Measurements from ENCODE around the gene EVC2.

Gene EVC2

DNA sequence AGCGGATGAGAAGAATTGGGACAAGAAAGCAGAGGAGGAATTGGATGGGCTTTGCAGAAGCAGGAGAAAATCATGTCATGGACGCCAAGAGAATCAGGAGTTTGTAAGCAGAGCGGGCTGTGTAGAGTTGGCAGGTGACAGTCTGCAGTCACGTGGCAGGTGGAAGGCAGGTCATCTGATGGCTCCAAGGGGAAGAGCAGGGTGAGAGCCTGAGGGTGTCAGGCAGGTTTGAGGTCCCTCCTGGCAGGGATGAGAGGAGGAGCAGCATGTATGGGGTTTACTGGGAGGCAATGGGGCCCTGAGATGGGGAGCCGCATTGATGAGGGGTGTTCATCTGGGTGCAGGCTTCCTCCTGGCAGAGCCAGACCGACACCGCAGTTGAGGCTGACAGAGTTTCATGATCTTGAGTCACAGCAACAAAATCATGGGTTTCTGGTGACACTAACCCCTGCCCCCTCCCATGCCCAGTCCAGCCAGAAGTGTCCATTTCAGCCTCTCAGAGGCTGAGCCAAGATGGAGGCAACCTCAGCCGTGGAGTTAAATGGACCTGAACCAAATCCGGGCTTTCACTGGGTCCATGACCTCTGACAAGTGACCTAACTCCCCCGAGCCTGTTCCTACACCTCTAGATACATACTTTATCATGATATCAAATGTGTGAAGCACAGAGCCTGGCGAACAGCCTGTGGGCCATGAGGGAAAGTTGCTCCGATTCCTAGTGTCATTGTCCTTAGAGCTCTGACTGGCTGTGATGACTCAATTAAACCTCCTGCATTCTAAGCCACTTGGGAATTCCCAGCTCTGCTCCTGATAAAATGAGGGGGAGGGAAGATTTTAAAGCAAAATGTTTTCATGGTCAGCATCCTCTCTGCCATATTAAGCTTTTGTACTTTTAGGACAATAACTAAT is 38.7 kb upstream of the EVC2 start:
- in situ Hi-C loops (cut with MboI; ENCODE audit: low pct_unique_long_range_greater_than_20kb, low sequenced_read_pairs, unreplicated experiment): no loop called here
- TF ChIP-seq, protein P1, sequence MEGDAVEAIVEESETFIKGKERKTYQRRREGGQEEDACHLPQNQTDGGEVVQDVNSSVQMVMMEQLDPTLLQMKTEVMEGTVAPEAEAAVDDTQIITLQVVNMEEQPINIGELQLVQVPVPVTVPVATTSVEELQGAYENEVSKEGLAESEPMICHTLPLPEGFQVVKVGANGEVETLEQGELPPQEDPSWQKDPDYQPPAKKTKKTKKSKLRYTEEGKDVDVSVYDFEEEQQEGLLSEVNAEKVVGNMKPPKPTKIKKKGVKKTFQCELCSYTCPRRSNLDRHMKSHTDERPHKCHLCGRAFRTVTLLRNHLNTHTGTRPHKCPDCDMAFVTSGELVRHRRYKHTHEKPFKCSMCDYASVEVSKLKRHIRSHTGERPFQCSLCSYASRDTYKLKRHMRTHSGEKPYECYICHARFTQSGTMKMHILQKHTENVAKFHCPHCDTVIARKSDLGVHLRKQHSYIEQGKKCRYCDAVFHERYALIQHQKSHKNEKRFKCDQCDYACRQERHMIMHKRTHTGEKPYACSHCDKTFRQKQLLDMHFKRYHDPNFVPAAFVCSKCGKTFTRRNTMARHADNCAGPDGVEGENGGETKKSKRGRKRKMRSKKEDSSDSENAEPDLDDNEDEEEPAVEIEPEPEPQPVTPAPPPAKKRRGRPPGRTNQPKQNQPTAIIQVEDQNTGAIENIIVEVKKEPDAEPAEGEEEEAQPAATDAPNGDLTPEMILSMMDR (IDR thresholded peaks at IDR 0.05; ENCODE audit: extremely low read depth, insufficient read depth, missing control alignments): no peak
- DNase-seq (ENCODE audit: low spot score): no peak

DNA sequence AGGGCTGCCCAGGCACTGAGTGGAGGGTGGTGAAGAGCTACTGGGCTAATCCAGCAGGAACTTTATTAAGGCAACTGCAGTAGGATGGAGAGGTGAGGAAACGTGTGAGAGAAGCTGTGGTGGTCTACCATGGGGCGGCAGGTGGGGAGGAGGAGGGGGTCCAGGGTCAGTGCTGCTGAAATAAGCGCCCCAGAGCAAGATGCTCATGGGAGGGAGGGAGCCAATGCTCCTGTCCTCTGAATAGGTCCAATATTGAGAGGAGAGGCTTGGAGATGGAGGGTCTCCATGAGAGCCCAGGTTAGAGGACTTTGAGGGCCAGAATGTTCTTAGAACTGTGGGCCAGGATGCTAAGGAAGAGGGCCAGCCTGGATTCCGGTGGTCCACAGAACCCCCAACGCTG is 37.9 kb upstream of the EVC2 start:
- in situ Hi-C loops (cut with MboI; ENCODE audit: low pct_unique_long_range_greater_than_20kb, low sequenced_read_pairs, unreplicated experiment): no loop called here
- DNase-seq (ENCODE audit: low spot score): no peak
- TF ChIP-seq, protein P1 (IDR thresholded peaks at IDR 0.05; ENCODE audit: extremely low read depth, insufficient read depth, missing control alignments): no peak

DNA sequence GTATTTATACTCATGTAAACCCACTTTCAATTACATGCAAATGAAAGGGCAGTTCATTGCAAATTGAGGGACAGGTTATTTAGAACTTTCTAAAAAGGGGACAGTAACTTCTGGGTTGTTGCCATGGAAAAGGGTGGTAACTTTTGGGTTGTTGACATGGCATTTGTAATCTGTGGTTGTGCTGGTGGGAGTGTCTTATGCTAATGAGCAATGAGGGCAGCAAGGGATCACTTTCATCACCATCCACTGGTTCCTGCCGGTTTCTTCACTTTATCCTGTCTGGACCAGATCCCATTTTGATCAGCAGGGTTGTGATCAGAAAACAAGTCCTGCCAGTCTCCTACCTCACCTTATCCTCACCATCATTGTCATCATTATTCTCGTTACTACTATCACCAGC is 34.6 kb upstream of the EVC2 start:
- in situ Hi-C loops (cut with MboI; ENCODE audit: low pct_unique_long_range_greater_than_20kb, low sequenced_read_pairs, unreplicated experiment): no loop called here
- TF ChIP-seq, protein P1 (IDR thresholded peaks at IDR 0.05; ENCODE audit: extremely low read depth, insufficient read depth, missing control alignments): no peak
- DNase-seq (ENCODE audit: low spot score): no peak

DNA sequence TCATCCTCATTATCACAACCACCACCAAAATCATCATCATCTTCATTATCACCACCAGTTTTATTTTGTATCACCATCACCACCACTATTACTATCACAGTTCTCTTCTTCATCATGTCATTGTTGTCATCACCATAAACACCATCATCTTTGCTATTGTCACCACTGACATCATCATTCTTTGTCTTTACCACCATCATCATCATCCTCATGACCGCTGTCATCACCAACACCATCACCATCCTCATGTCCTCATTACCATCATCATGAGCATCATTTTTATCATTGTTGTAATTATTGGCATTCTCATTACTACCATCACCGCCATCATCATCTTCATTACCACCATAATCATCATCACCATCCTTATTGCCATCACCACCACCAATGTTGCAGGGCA is 34.0 kb upstream of the EVC2 start:
- no peak for DNase-seq (ENCODE audit: low spot score)
- TF ChIP-seq, protein P1 (IDR thresholded peaks at IDR 0.05; ENCODE audit: extremely low read depth, insufficient read depth, missing control alignments): no peak
- in situ Hi-C loops (cut with MboI; ENCODE audit: low pct_unique_long_range_greater_than_20kb, low sequenced_read_pairs, unreplicated experiment): no loop called here

DNA sequence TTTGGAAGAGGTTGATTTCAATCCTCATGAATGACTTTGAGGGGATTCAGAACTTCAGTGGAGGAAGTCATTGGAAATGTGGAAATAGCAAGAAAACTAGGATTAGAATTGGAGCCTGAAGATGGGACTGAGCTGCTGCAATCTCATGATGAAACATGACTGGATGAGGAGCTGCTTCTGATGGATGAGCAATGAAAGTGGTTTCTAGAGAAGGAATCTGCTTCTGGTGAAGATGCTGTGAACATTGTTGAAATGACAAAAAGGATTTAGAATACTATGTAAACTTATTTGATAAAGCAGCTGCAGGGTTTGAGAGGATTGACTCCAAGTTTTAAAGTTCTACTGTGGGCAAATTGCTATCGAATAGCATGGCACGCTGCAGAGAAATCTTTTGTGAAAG is 29.7 kb upstream of the EVC2 start:
- TF ChIP-seq, protein P1 (IDR thresholded peaks at IDR 0.05; ENCODE audit: extremely low read depth, insufficient read depth, missing control alignments): no peak
- in situ Hi-C loops (cut with MboI; ENCODE audit: low pct_unique_long_range_greater_than_20kb, low sequenced_read_pairs, unreplicated experiment): no loop called here
- DNase-seq (ENCODE audit: low spot score): no peak

DNA sequence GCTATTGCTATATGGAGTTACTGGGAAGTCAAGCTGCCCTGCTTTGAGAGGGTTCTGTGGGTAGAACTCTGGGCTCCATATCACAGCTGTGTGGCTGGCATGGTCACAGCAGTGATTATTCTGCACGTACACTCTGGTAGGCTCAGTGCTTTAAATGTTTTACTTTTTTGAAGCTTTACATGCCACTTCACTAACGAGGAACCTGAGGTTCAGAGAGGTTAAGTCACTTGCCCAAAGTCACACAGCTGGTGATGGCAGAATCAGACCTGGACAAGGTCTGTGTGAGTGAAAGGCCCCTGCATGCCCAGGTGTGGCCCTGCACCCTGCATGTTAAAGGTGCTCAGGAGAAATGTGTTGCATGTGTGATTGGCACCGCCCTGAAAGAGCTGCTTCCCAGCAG is 27.1 kb upstream of the EVC2 start:
- in situ Hi-C loops (cut with MboI; ENCODE audit: low pct_unique_long_range_greater_than_20kb, low sequenced_read_pairs, unreplicated experiment): no loop called here
- DNase-seq (ENCODE audit: low spot score): no peak
- TF ChIP-seq, protein P1 (IDR thresholded peaks at IDR 0.05; ENCODE audit: extremely low read depth, insufficient read depth, missing control alignments): no peak
